OCI-LY1 (cell line): ENCODE results near the gene BTBD2.

Experiments
- H2AFZ ChIP-seq: fragments of 200-600 bp; sonication (generic), shearing (Covaris generic); 2 replicates; pipeline ENCODE4 v1.6.0; 2014; ENCODE audit warnings: antibody characterized with exemption, mild to moderate bottlenecking, low read length
- H3F3A ChIP-seq: fragments of 200-600 bp; sonication (generic), shearing (Covaris generic); 2 replicates; pipeline ENCODE4 v1.6.0; 2014; ENCODE audit warnings: mild to moderate bottlenecking, antibody characterized with exemption, low read length, moderate library complexity; ENCODE audit not compliant: insufficient read depth
- H3K27ac ChIP-seq: fragments of 200-600 bp; sonication (generic); 2 replicates; pipeline ENCODE4 v1.5.1; 2014; ENCODE audit warnings: low read length, mixed run types, mild to moderate bottlenecking, low read depth; ENCODE audit not compliant: poor library complexity, severe bottlenecking
- H3K27me3 ChIP-seq: fragments of 200-600 bp; sonication (generic); 2 replicates; pipeline ENCODE4 v1.6.0; 2014; ENCODE audit warnings: antibody characterized with exemption, mild to moderate bottlenecking, low read length, moderate library complexity; ENCODE audit not compliant: insufficient read depth
- H3K36me3 ChIP-seq: fragments of 200-600 bp; sonication (generic); 2 replicates; pipeline ENCODE4 v1.6.1; 2014; ENCODE audit warnings: mild to moderate bottlenecking, antibody characterized with exemption, low read length, moderate library complexity, mixed read lengths; ENCODE audit not compliant: insufficient read depth
- H3K4me1 ChIP-seq: fragments of 200-600 bp; sonication (generic); 2 replicates; pipeline ENCODE4 v1.5.1; 2014; ENCODE audit warnings: mild to moderate bottlenecking, low read length, moderate library complexity; ENCODE audit not compliant: insufficient read depth, severe bottlenecking
- H3K4me2 ChIP-seq: fragments of 200-600 bp; sonication (generic), shearing (Covaris generic); 2 replicates; pipeline ENCODE4 v1.6.1; 2014; ENCODE audit warnings: low read length
- H3K4me3 ChIP-seq: fragments of 200-600 bp; sonication (generic); 2 replicates; pipeline ENCODE4 v1.5.1; 2014; ENCODE audit warnings: low read length, low read depth, mild to moderate bottlenecking, mixed read lengths; ENCODE audit not compliant: poor library complexity, severe bottlenecking
- H3K79me2 ChIP-seq: fragments of 200-600 bp; shearing (Covaris generic); 2 replicates; pipeline ENCODE4 v1.6.1; 2016; ENCODE audit warnings: mixed run types, low read length, mixed read lengths; ENCODE audit not compliant: insufficient read depth
- H3K9ac ChIP-seq: fragments of 200-600 bp; sonication (generic), shearing (Covaris generic); 2 replicates; pipeline ENCODE4 v1.6.1; 2014; ENCODE audit warnings: mild to moderate bottlenecking, low read length, mixed read lengths
- H3K9me2 ChIP-seq: fragments of 200-600 bp; sonication (generic), shearing (Covaris generic); 2 replicates; pipeline ENCODE4 v1.6.1; 2014; ENCODE audit warnings: low read depth, mild to moderate bottlenecking, low read length, mixed read lengths
- H3K9me3 ChIP-seq: fragments of 200-600 bp; shearing (Covaris generic); 2 replicates; pipeline ENCODE4 v1.6.1; 2014; ENCODE audit warnings: low read length, mixed read lengths
- H4K20me1 ChIP-seq: fragments of 200-600 bp; sonication (generic), shearing (Covaris generic); 2 replicates; pipeline ENCODE4 v1.6.0; 2016; ENCODE audit warnings: mild to moderate bottlenecking, low read length; ENCODE audit not compliant: insufficient read depth
- EZH2 ChIP-seq: fragments of 200-600 bp; sonication (generic), shearing (Covaris generic); IDR thresholded peaks from 2 replicates; pipeline ENCODE4 v1.8.0; 2017; ENCODE audit warnings: borderline replicate concordance, mixed run types, mild to moderate bottlenecking, antibody characterized with exemption, low read length, moderate library complexity, mixed read lengths
- TF ChIP-seq, protein P1 (sequence below): fragments of 200-600 bp; sonication (generic), shearing (Covaris generic); IDR thresholded peaks from 2 replicates; pipeline ENCODE4 v1.5.1; 2017; ENCODE audit warnings: mild to moderate bottlenecking, antibody characterized with exemption, low read length, moderate library complexity, mixed read lengths

Gene BTBD2

DNA sequence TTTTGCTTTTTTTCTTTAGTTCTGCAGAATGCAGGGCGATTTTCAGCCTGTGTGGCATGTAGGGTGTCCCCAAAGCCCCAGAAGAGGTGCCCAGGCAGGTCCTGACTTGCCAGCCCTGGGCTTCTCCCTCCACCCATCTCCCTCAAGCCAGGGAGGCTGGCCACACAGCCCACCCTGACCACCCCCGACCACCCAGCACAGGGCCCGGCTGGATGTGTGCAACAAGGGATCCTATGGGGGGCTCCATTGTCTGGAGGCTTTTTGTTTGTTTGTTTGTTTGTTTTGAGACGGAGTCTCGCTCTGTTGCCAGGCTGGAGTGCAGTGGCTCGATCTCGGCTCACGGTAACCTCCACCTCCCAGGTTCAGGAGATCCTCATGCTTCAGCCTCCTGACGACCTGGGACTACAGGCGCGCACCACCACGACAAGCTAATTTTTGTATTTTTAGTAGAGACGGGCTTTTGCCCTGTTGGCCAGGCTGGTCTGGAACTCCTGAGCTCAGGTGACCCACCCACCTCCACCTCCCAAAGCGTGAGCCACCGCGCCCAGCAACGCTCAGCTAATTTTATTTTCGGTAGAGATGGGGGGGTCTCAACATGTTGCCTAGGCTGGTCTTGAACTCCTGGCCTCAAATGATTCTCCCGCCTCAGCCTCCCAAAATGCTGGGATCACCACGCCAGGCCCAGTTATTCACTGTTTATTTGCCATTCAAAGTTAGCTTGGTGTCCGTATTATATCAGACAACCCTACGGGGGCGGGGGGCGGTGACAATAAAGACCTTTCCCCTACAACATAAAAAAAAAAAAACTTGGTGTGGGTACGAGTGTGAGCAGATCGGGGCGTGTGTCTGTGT is 43.3 kb upstream of the BTBD2 start:
- Histone ChIP-seq H3K27me3 (no peaks in the 10 kb centered on the region), H3F3A (no peaks in the 10 kb centered on the region), H3K4me2 (no peak overlapping the region), H3K9me2 (no peaks in the 10 kb centered on the region), H3K79me2 (no peaks in the 10 kb centered on the region), H4K20me1 (no peaks in the 10 kb centered on the region), H2AFZ (no peak overlapping the region), H3K4me3 (no peak overlapping the region), H3K9ac (no peak overlapping the region), H3K36me3 (no peaks in the 10 kb centered on the region), H3K4me1 (peaks cover 54% of the 10 kb centered on the region), H3K9me3 (no peaks in the 10 kb centered on the region), H3K27ac (peak overlapping the region; percentile 81)
- TF ChIP-seq, protein P1, sequence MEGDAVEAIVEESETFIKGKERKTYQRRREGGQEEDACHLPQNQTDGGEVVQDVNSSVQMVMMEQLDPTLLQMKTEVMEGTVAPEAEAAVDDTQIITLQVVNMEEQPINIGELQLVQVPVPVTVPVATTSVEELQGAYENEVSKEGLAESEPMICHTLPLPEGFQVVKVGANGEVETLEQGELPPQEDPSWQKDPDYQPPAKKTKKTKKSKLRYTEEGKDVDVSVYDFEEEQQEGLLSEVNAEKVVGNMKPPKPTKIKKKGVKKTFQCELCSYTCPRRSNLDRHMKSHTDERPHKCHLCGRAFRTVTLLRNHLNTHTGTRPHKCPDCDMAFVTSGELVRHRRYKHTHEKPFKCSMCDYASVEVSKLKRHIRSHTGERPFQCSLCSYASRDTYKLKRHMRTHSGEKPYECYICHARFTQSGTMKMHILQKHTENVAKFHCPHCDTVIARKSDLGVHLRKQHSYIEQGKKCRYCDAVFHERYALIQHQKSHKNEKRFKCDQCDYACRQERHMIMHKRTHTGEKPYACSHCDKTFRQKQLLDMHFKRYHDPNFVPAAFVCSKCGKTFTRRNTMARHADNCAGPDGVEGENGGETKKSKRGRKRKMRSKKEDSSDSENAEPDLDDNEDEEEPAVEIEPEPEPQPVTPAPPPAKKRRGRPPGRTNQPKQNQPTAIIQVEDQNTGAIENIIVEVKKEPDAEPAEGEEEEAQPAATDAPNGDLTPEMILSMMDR: no peak
- TF ChIP-seq EZH2: no peak

DNA sequence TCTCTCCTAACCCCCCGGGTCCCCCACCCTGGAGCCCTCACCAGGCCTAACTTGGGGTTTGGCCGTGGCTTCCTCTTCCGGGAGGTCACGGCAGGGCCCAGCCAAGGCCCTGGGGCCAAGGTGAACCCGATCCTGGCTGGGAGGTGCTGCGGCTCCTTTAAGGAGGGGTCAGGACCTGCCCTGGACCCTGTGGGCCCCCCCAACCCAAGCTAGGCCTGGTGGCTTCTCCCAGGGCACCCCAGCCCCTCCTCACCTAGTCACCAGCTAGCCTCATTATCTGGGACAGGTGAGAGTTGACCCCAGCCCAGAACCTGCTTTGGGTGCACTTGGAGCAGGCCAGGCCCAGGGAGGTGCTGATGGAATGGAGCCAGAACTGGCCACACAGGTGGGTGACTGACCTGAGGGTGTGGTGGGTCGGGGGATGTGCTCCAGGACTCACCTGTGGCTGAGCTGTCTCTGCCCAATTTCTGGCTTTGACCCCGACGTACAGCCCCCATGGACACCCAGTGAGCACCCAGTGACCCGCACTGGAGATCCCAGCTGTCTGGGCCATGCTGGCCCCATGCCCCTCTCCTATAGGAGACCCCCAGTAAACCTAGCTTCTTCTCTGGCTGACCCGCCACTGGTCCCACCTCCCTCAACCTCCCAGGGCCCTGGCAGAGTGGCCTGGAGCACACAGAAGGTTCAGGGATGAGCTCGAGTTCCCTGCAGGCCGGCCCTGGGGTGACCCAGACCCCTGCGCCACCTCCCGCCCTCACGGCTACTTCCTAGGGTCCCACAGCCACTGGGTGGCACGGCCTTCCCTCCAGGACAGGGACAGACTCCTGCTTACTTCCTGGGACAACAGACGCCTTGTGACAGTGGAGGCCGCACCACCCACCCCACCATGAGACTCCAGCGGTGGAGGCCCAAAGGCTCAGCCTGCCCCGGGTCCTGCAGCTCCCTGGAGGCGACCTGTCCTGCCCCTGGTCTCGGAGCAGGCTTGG is 42.3 kb upstream of the BTBD2 start:
- Histone ChIP-seq H3K79me2 (no peaks in the 10 kb centered on the region), H3K27me3 (no peaks in the 10 kb centered on the region), H3K4me3 (no peak overlapping the region), H3K4me2 (no peak overlapping the region), H3F3A (no peaks in the 10 kb centered on the region), H4K20me1 (no peaks in the 10 kb centered on the region), H3K9me3 (no peaks in the 10 kb centered on the region), H3K36me3 (no peaks in the 10 kb centered on the region), H3K9me2 (no peaks in the 10 kb centered on the region), H2AFZ (no peak overlapping the region), H3K9ac (no peak overlapping the region), H3K27ac (peak overlapping the region; percentile 81), H3K4me1 (peaks cover 50% of the 10 kb centered on the region)
- TF ChIP-seq EZH2: no peak
- TF ChIP-seq, protein P1: no peak

DNA sequence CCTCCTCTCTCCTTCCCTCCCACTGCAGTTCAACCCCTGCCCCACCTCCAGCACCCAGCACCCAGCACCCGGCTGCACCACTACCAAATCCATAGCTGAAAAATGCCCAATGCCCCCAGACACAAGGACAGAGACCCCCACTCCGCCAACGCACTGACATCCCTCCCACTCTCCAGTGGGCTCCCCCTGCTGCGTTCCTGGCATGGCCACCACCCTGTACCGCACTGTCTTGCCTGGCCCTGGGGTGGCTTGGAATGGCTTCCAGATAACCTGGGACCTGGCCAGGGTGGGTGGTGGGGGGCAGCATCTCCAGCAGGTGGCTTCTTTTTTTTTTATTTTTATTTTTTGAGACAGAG is 41.3 kb upstream of the BTBD2 start:
- H3K4me1 ChIP-seq: peaks cover 52% of the 10 kb centered on the region
- H3K4me2 ChIP-seq: no peak overlapping the region; the same call in 1 of the 2 replicates

More for the DNA sequence above, 41.3 kb upstream of the BTBD2 start:
- no peak overlapping the region for H3K4me3 ChIP-seq
- no peaks in the 10 kb centered on the region for H3F3A ChIP-seq
- no peaks in the 10 kb centered on the region for H4K20me1 ChIP-seq
- H3K36me3 ChIP-seq: no peaks in the 10 kb centered on the region
- no peaks in the 10 kb centered on the region for H3K9me2 ChIP-seq
- H3K27ac ChIP-seq: peak overlapping the region; percentile 81
- H3K79me2 ChIP-seq: no peaks in the 10 kb centered on the region
- no peaks in the 10 kb centered on the region for H3K9me3 ChIP-seq
- no peaks in the 10 kb centered on the region for H3K27me3 ChIP-seq
- H2AFZ ChIP-seq: no peak overlapping the region
- TF ChIP-seq, protein P1: no peak
- TF ChIP-seq EZH2: no peak
- no peak overlapping the region for H3K9ac ChIP-seq
